HepG2 (cell line): Measurements from ENCODE around the gene SZRD1. TPM values are rescaled to one million over a fixed set of nuclear protein-coding genes. Genes with fewer than 3 reads are reported as not detected.

ENCODE experiments used
- NR2F6 ChIP-seq, 2 experiments: IDR thresholded peaks; 2 replicates each; pipeline ENCODE4 v1.6.1; 2016; ENCODE audit warnings: antibody characterized with exemption in 1 of 2, mild to moderate bottlenecking in 1 of 2
- POLR2AphosphoS5 ChIP-seq: IDR thresholded peaks from 2 replicates; pipeline ENCODE4 v1.6.1; 2012; ENCODE audit warnings: low read depth, low read length
- RARA ChIP-seq: IDR thresholded peaks from 2 replicates; pipeline ENCODE4 v1.6.1; 2016; ENCODE audit warnings: missing genetic modification reagents, missing compliant biosample characterization
- THAP11 ChIP-seq: IDR thresholded peaks from 2 replicates; pipeline ENCODE4 v1.6.1; 2016; ENCODE audit warnings: missing biosample characterization, missing genetic modification reagents
- WIZ ChIP-seq: sonication (generic); formaldehyde crosslinking; IDR thresholded peaks from 2 replicates; pipeline ENCODE4 v1.5.1; 2020; ENCODE audit warnings: mild to moderate bottlenecking, missing genetic modification reagents
- ZNF232 ChIP-seq: sonication (generic); formaldehyde crosslinking; IDR thresholded peaks from 2 replicates; pipeline ENCODE4 v1.4.0; 2020; ENCODE audit warnings: missing genetic modification reagents, borderline replicate concordance
- polyA plus RNA-seq, 8 experiments: library from polyadenylated mRNA; depleted of rRNA in 3 of 8; stranded (reverse) in 7 of 8; unstranded in 1 of 8; fragments of >200 nt; fragmentation: Illumina TruSeq in 4 of 8; extraction: Trizol in 4 of 8; gene quantifications; 2 replicates each; pipeline versions ENCODE4 v1.2.1 to v1.2.3, GENCODE V29; 2011 to 2016; ENCODE audit warnings: low read depth in 4 of 8, missing spikeins in 1 of 8, mixed read lengths in 1 of 8; ENCODE audit not compliant: insufficient read depth in 1 of 8
- total RNA-seq, 5 experiments: library from RNA; depleted of rRNA; stranded (reverse); fragments of >200 nt; fragmentation: Illumina TruSeq; extraction: Trizol; gene quantifications; 2 replicates each; pipeline ENCODE4 v1.2.3, GENCODE V29; 2016; ENCODE audit warnings: low read depth in 1 of 5
- TF ChIP-seq, protein P1 (sequence below): sonication (generic); formaldehyde crosslinking; IDR thresholded peaks from 2 replicates; pipeline ENCODE4 v1.4.0; 2020; ENCODE audit warnings: missing genetic modification reagents
- TF ChIP-seq, protein P2 (sequence below): sonication (generic); formaldehyde crosslinking; IDR thresholded peaks from 2 replicates; pipeline ENCODE4 v1.5.0; 2020; ENCODE audit warnings: mild to moderate bottlenecking, missing genetic modification reagents
- TF ChIP-seq, protein P3 (sequence below): IDR thresholded peaks from 2 replicates; pipeline ENCODE4 v1.6.1; 2012; ENCODE audit warnings: low read depth, low read length, improper control_type of control experiment
- TF ChIP-seq, protein P4 (sequence below): sonication (generic); formaldehyde crosslinking; IDR thresholded peaks from 2 replicates; pipeline ENCODE4 v1.4.0; 2020; ENCODE audit warnings: low read depth, missing genetic modification reagents
- TF ChIP-seq, protein P5 (sequence below): sonication (generic); formaldehyde crosslinking; conservative IDR thresholded peaks from 2 replicates; pipeline ENCODE4 v1.8.0; 2022; ENCODE audit warnings: low read depth, missing genetic modification reagents
- TF ChIP-seq, protein P6 (sequence below): sonication (generic); formaldehyde crosslinking; IDR thresholded peaks from 2 replicates; pipeline ENCODE4 v1.9.0; 2022; ENCODE audit warnings: low read depth, missing genetic modification reagents
- TF ChIP-seq, protein P7 (sequence below): sonication (generic); formaldehyde crosslinking; IDR thresholded peaks from 2 replicates; pipeline ENCODE4 v1.8.1; 2023; ENCODE audit warnings: mild to moderate bottlenecking, inconsistent platforms, moderate library complexity, missing genetic modification reagents, borderline replicate concordance

The SZRD1 gene
- total and polyA plus RNA-seq, 2 of the 13 experiments (the other 11 are each of a cell fraction or from before 2014, with no cell fraction given), result 28.5 to 41.4 TPM

DNA sequence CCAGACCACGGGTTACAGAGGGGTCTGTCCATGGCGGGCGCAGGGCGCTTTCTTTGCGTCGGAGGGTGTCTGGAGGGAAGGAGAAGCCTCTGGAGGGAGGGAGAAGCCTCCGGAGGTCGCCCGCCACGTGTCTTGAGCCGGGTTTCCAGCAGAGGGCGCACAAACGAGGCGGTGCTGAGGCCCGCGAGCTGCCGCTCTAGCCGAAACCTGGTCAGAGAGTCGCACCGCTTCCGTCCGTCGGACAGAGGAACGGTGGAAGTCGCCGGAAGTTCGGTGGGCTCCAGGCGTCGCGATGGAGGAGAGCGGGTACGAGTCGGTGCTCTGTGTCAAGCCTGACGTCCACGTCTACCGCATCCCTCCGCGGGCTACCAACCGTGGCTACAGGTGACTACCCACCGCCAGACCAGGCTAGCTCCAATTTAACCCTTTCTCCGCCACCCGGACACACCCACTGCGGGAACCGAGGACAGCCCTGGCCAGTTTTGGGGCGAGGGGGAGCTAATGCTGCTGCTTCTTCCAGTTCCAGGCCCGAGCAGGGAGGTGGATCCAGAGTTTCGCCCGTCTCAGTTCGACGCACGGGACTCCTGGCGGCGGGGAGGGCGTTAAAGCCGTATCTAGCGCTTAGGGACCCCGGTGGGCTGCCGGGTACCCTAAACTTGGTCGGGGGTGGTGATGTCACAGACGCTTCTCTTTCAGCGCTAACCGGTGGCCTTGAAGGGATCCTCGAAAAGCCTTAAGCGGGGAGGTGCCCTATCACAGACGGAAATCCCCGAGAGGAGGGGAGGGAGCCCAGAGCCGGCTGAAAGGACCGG, 73.6 kb downstream of the SZRD1 start, which contains the start of gene NECAP2 (continued):
- TF ChIP-seq, protein P1, sequence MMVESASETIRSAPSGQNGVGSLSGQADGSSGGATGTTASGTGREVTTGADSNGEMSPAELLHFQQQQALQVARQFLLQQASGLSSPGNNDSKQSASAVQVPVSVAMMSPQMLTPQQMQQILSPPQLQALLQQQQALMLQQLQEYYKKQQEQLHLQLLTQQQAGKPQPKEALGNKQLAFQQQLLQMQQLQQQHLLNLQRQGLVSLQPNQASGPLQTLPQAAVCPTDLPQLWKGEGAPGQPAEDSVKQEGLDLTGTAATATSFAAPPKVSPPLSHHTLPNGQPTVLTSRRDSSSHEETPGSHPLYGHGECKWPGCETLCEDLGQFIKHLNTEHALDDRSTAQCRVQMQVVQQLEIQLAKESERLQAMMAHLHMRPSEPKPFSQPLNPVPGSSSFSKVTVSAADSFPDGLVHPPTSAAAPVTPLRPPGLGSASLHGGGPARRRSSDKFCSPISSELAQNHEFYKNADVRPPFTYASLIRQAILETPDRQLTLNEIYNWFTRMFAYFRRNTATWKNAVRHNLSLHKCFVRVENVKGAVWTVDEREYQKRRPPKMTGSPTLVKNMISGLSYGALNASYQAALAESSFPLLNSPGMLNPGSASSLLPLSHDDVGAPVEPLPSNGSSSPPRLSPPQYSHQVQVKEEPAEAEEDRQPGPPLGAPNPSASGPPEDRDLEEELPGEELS (CRISPR knock-in tag), result no peak; the same call in 1 of the 2 replicates
- TF ChIP-seq, protein P2, sequence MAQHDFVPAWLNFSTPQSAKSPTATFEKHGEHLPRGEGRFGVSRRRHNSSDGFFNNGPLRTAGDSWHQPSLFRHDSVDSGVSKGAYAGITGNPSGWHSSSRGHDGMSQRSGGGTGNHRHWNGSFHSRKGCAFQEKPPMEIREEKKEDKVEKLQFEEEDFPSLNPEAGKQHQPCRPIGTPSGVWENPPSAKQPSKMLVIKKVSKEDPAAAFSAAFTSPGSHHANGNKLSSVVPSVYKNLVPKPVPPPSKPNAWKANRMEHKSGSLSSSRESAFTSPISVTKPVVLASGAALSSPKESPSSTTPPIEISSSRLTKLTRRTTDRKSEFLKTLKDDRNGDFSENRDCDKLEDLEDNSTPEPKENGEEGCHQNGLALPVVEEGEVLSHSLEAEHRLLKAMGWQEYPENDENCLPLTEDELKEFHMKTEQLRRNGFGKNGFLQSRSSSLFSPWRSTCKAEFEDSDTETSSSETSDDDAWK (CRISPR knock-in tag), result no peak
- TF ChIP-seq NR2F6 (IDR thresholded peaks at IDR 0.05) (no peak), NR2F6 (CRISPR knock-in tag; IDR thresholded peaks at IDR 0.05) (peak; percentile 79), ZNF232 (CRISPR knock-in tag) (peak; percentile 76), THAP11 (peak; percentile 94), RARA (CRISPR knock-in tag) (peak; percentile 72), POLR2AphosphoS5 (peak; percentile 97), WIZ (no peak)
- TF ChIP-seq, protein P3, sequence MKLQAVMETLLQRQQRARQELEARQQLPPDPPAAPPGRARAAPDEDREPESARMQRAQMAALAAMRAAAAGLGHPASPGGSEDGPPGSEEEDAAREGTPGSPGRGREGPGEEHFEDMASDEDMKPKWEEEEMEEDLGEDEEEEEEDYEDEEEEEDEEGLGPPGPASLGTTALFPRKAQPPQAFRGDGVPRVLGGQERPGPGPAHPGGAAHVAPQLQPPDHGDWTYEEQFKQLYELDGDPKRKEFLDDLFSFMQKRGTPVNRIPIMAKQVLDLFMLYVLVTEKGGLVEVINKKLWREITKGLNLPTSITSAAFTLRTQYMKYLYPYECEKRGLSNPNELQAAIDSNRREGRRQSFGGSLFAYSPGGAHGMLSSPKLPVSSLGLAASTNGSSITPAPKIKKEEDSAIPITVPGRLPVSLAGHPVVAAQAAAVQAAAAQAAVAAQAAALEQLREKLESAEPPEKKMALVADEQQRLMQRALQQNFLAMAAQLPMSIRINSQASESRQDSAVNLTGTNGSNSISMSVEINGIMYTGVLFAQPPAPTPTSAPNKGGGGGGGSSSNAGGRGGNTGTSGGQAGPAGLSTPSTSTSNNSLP, result no peak
- TF ChIP-seq, protein P4, sequence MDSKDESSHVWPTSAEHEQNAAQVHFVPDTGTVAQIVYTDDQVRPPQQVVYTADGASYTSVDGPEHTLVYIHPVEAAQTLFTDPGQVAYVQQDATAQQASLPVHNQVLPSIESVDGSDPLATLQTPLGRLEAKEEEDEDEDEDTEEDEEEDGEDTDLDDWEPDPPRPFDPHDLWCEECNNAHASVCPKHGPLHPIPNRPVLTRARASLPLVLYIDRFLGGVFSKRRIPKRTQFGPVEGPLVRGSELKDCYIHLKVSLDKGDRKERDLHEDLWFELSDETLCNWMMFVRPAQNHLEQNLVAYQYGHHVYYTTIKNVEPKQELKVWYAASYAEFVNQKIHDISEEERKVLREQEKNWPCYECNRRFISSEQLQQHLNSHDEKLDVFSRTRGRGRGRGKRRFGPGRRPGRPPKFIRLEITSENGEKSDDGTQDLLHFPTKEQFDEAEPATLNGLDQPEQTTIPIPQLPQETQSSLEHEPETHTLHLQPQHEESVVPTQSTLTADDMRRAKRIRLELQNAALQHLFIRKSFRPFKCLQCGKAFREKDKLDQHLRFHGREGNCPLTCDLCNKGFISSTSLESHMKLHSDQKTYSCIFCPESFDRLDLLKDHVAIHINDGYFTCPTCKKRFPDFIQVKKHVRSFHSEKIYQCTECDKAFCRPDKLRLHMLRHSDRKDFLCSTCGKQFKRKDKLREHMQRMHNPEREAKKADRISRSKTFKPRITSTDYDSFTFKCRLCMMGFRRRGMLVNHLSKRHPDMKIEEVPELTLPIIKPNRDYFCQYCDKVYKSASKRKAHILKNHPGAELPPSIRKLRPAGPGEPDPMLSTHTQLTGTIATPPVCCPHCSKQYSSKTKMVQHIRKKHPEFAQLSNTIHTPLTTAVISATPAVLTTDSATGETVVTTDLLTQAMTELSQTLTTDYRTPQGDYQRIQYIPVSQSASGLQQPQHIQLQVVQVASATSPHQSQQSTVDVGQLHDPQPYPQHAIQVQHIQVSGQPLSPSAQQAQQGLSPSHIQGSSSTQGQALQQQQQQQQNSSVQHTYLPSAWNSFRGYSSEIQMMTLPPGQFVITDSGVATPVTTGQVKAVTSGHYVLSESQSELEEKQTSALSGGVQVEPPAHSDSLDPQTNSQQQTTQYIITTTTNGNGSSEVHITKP, result 0 out of 2 replicates have a peak, but pooled peaks have one; percentile 46
- TF ChIP-seq, protein P5, sequence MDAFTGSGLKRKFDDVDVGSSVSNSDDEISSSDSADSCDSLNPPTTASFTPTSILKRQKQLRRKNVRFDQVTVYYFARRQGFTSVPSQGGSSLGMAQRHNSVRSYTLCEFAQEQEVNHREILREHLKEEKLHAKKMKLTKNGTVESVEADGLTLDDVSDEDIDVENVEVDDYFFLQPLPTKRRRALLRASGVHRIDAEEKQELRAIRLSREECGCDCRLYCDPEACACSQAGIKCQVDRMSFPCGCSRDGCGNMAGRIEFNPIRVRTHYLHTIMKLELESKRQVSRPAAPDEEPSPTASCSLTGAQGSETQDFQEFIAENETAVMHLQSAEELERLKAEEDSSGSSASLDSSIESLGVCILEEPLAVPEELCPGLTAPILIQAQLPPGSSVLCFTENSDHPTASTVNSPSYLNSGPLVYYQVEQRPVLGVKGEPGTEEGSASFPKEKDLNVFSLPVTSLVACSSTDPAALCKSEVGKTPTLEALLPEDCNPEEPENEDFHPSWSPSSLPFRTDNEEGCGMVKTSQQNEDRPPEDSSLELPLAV, result no peak
- TF ChIP-seq, protein P6, sequence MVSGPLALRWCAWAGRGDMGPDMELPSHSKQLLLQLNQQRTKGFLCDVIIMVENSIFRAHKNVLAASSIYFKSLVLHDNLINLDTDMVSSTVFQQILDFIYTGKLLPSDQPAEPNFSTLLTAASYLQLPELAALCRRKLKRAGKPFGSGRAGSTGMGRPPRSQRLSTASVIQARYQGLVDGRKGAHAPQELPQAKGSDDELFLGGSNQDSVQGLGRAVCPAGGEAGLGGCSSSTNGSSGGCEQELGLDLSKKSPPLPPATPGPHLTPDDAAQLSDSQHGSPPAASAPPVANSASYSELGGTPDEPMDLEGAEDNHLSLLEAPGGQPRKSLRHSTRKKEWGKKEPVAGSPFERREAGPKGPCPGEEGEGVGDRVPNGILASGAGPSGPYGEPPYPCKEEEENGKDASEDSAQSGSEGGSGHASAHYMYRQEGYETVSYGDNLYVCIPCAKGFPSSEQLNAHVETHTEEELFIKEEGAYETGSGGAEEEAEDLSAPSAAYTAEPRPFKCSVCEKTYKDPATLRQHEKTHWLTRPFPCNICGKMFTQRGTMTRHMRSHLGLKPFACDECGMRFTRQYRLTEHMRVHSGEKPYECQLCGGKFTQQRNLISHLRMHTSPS (CRISPR knock-in tag), result peak; percentile 31; the same call in 1 of the 2 replicates
- TF ChIP-seq, protein P7, sequence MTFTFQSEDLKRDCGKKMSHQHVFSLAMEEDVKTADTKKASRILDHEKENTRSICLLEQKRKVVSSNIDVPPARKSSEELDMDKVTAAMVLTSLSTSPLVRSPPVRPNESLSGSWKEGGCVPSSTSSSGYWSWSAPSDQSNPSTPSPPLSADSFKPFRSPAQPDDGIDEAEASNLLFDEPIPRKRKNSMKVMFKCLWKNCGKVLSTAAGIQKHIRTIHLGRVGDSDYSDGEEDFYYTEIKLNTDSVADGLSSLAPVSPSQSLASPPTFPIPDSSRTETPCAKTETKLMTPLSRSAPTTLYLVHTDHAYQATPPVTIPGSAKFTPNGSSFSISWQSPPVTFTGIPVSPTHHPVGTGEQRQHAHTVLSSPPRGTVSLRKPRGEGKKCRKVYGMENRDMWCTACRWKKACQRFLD, result 0 out of 2 replicates have a peak, but pooled peaks have one; percentile 64
